ENCODE results near the gene PTX3.

- TF ChIP-seq CTCF (conservative IDR thresholded peaks at IDR 0.05; ENCODE audit: low read depth, low read length) (no peak), EZH2 (IDR thresholded peaks at IDR 0.05; ENCODE audit: borderline replicate concordance, low read depth, low read length, poor library complexity, severe bottlenecking) (no peak)
These were observed 34.4 kb downstream of the PTX3 start for GRCh38 chr3:157471064-157471463.

Data from A673 (cell line).